K562 (cell line): ENCODE data around the gene ARHGAP12. TPM values are rescaled to one million over a fixed set of nuclear protein-coding genes. Genes with fewer than 3 reads are reported as not detected.

ENCODE experiments used
- DPF2 ChIP-seq: fragments of 450-650 bp; IDR thresholded peaks from 2 replicates; pipeline ENCODE4 v1.6.1; 2016
- TRIM24 ChIP-seq, 2 experiments: fragments of 450-650 bp; IDR thresholded peaks; 2 replicates each; pipeline ENCODE4 v1.6.1; 2016
- ZFX ChIP-seq: sonication (generic); formaldehyde crosslinking; IDR thresholded peaks from 2 replicates; pipeline ENCODE4 v1.8.0; 2022; ENCODE audit warnings: mild to moderate bottlenecking, missing genetic modification reagents, moderate library complexity
- polyA plus RNA-seq, 8 experiments: library from polyadenylated mRNA; depleted of rRNA in 4 of 8; stranded (reverse) in 5 of 8; unstranded in 3 of 8; fragments of >200 nt; fragmentation: Nextera tagmentation in 2 of 8; fragmentation: Illumina TruSeq in 1 of 8; extraction: Ambion mirVana in 2 of 8; extraction: Trizol in 1 of 8; gene quantifications; 2 replicates each; pipeline versions ENCODE4 v1.2.1 to v1.2.3, GENCODE V29; 2011 to 2014; ENCODE audit warnings: inconsistent platforms in 1 of 8, missing spikeins in 1 of 8
- total RNA-seq, 7 experiments: library from RNA; depleted of rRNA in 6 of 7; stranded (reverse); fragments of >200 nt in 6 of 7; fragmentation: Illumina TruSeq in 2 of 7; extraction: Trizol in 2 of 7; gene quantifications; 2 replicates each; pipeline versions ENCODE4 v1.2.1 to v1.2.3, GENCODE V29; 2011 to 2021; ENCODE audit warnings: low replicate concordance in 1 of 7
- TF ChIP-seq, protein P1 (sequence below): sonication (generic); formaldehyde crosslinking; IDR thresholded peaks from 2 replicates; pipeline ENCODE4 v1.8.0; 2022; ENCODE audit warnings: missing genetic modification reagents, mild to moderate bottlenecking, moderate library complexity, borderline replicate concordance
- TF ChIP-seq, protein P2 (sequence below), 2 experiments: fragments of 450-650 bp in 1 of 2; IDR thresholded peaks; 2 replicates each; pipeline ENCODE4 v1.6.1; 2011 to 2017; ENCODE audit warnings: low read depth in 2 of 2, antibody characterized with exemption in 1 of 2, borderline replicate concordance in 1 of 2, low read length in 1 of 2, mild to moderate bottlenecking in 1 of 2, mixed read lengths in 1 of 2; ENCODE audit not compliant: control insufficient read depth in 1 of 2
- TF ChIP-seq, protein P3 (sequence below), 2 experiments: fragments of 450-650 bp in 1 of 2; sonication (generic) in 1 of 2; formaldehyde crosslinking in 1 of 2; IDR thresholded peaks; 2 replicates each; pipeline versions ENCODE4 v1.7.1 to v1.9.0; 2016 to 2022; ENCODE audit warnings: inconsistent platforms in 1 of 2, mild to moderate bottlenecking in 1 of 2, missing genetic modification reagents in 1 of 2
- TF ChIP-seq, protein P4 (sequence below): IDR thresholded peaks from 3 replicates; pipeline ENCODE4 v1.6.1; 2011; ENCODE audit warnings: borderline replicate concordance, mild to moderate bottlenecking, moderate library complexity; ENCODE audit not compliant: insufficient read length; ENCODE audit errors: extremely low read depth

The ARHGAP12 gene
- total and polyA plus RNA-seq, 9 of the 15 experiments (the other 6 are each of a cell fraction or from before 2014, with no cell fraction given), result 4.4 to 18.7 (median 10.1) TPM

DNA sequence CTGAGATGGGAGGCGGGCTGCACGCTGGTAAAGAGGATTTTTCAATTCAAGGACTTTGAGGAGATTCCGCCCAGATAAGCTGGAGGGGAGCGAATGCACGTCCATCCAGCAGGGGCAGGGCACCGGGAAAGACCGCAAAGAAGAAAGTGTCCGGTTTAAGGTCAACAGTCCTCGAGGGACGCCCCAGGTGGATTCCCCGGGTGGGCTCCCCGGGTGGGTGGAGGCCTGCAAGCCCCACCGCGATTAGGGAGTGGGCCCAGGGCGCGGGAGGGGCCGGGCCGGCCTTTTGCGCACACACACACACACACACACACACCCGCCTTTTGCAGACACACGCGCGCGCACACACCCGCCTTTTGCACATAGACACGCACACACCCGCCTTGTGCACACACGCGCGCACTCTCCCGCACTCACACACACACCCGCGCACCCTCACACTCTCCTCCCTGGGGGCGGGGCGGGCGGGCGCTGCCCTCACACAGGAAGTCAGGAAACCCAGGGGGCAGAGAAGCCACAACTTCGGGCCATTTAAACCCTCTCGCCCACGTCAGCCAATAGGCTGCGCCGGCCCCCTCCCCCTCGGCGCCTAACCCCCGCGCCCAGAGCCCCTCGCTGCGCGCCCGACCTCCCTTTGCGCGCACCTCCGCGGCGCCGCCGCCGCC, 615 bp downstream of the ARHGAP12 start (continued):
- TF ChIP-seq DPF2 (0 out of 2 replicates have a peak, but pooled peaks have one; percentile 17), TRIM24 (IDR thresholded peaks at IDR 0.05) (peak in 1 of 2 experiments; percentile 27; a peak in 1 of 4 replicates), ZFX (CRISPR knock-in tag) (peak; percentile 52; the same call in 1 of the 2 replicates)
- TF ChIP-seq, protein P1, sequence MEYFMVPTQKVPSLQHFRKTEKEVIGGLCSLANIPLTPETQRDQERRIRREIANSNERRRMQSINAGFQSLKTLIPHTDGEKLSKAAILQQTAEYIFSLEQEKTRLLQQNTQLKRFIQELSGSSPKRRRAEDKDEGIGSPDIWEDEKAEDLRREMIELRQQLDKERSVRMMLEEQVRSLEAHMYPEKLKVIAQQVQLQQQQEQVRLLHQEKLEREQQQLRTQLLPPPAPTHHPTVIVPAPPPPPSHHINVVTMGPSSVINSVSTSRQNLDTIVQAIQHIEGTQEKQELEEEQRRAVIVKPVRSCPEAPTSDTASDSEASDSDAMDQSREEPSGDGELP (CRISPR knock-in tag), result peak; percentile 41; the same call in 1 of the 2 replicates
- TF ChIP-seq, protein P2, sequence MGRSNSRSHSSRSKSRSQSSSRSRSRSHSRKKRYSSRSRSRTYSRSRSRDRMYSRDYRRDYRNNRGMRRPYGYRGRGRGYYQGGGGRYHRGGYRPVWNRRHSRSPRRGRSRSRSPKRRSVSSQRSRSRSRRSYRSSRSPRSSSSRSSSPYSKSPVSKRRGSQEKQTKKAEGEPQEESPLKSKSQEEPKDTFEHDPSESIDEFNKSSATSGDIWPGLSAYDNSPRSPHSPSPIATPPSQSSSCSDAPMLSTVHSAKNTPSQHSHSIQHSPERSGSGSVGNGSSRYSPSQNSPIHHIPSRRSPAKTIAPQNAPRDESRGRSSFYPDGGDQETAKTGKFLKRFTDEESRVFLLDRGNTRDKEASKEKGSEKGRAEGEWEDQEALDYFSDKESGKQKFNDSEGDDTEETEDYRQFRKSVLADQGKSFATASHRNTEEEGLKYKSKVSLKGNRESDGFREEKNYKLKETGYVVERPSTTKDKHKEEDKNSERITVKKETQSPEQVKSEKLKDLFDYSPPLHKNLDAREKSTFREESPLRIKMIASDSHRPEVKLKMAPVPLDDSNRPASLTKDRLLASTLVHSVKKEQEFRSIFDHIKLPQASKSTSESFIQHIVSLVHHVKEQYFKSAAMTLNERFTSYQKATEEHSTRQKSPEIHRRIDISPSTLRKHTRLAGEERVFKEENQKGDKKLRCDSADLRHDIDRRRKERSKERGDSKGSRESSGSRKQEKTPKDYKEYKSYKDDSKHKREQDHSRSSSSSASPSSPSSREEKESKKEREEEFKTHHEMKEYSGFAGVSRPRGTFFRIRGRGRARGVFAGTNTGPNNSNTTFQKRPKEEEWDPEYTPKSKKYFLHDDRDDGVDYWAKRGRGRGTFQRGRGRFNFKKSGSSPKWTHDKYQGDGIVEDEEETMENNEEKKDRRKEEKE (IDR thresholded peaks at IDR 0.05; ENCODE audit: borderline replicate concordance in 1 of 2, control insufficient read depth in 1 of 2, low read depth in 2 of 2, low read length in 1 of 2), result no peak
- TF ChIP-seq, protein P3, sequence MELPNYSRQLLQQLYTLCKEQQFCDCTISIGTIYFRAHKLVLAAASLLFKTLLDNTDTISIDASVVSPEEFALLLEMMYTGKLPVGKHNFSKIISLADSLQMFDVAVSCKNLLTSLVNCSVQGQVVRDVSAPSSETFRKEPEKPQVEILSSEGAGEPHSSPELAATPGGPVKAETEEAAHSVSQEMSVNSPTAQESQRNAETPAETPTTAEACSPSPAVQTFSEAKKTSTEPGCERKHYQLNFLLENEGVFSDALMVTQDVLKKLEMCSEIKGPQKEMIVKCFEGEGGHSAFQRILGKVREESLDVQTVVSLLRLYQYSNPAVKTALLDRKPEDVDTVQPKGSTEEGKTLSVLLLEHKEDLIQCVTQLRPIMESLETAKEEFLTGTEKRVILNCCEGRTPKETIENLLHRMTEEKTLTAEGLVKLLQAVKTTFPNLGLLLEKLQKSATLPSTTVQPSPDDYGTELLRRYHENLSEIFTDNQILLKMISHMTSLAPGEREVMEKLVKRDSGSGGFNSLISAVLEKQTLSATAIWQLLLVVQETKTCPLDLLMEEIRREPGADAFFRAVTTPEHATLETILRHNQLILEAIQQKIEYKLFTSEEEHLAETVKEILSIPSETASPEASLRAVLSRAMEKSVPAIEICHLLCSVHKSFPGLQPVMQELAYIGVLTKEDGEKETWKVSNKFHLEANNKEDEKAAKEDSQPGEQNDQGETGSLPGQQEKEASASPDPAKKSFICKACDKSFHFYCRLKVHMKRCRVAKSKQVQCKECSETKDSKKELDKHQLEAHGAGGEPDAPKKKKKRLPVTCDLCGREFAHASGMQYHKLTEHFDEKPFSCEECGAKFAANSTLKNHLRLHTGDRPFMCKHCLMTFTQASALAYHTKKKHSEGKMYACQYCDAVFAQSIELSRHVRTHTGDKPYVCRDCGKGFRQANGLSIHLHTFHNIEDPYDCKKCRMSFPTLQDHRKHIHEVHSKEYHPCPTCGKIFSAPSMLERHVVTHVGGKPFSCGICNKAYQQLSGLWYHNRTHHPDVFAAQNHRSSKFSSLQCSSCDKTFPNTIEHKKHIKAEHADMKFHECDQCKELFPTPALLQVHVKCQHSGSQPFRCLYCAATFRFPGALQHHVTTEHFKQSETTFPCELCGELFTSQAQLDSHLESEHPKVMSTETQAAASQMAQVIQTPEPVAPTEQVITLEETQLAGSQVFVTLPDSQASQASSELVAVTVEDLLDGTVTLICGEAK (IDR thresholded peaks at IDR 0.05), result peak; percentile 7; the same call in 1 of the 2 replicates
- TF ChIP-seq, protein P3 (CRISPR knock-in tag; IDR thresholded peaks at IDR 0.05), result no peak
- TF ChIP-seq, protein P4, sequence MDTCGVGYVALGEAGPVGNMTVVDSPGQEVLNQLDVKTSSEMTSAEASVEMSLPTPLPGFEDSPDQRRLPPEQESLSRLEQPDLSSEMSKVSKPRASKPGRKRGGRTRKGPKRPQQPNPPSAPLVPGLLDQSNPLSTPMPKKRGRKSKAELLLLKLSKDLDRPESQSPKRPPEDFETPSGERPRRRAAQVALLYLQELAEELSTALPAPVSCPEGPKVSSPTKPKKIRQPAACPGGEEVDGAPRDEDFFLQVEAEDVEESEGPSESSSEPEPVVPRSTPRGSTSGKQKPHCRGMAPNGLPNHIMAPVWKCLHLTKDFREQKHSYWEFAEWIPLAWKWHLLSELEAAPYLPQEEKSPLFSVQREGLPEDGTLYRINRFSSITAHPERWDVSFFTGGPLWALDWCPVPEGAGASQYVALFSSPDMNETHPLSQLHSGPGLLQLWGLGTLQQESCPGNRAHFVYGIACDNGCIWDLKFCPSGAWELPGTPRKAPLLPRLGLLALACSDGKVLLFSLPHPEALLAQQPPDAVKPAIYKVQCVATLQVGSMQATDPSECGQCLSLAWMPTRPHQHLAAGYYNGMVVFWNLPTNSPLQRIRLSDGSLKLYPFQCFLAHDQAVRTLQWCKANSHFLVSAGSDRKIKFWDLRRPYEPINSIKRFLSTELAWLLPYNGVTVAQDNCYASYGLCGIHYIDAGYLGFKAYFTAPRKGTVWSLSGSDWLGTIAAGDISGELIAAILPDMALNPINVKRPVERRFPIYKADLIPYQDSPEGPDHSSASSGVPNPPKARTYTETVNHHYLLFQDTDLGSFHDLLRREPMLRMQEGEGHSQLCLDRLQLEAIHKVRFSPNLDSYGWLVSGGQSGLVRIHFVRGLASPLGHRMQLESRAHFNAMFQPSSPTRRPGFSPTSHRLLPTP, result no peak
